Kidney tubule cell (primary cell): ENCODE results near the gene STARD6.
"Not testable (repeated sequence)": the region's sequence is repeated elsewhere in the genome, so short reads cannot be mapped to it uniquely, and the experiment has no call there.

ENCODE experiments used
- DNase-seq: peaks from one replicate; pipeline ENCODE4 v3.0.0-alpha.2; 2018; ENCODE audit warnings: low spot score

The STARD6 gene

GRCh38 chr18:54338230-54338629, 19.4 kb downstream of the STARD6 start:
- DNase-seq: no peak

GRCh38 chr18:54335638-54336173, 22.0 kb downstream of the STARD6 start:
- no peak for DNase-seq

DNA sequence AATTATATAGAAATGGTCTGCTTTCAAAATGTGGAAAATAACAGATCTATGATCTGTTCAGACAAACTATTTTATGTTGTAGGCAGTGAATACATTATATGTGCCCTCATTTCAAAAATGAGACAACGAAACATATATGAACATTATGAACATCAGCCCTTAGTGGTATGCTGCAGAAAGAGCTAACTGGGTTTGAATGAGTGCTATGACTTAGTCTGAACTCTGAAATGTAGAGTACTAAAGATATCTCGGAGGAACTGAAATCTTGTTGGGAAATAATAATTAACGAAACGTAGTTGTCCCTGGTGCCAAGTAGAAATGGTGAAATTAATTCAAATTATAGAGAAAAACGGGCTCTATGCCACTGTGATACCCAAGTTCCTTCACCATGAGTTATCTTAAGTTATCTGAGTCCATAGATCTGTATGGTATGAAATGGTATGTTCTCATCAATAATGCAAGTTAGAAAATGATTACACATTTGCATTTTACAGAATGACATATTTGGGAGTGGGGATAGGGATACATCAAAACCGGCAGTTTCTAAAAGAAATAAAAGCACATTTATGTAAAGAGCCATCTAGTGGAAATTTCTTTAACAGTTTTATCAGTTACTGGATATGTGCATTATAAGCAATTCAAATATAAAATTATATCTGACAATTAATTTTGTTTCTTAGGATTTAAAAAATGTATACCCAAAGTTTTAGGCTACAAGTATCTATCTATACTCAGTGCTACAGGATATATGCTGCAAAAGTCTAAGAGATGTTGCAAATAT, 26.7 kb downstream of the STARD6 start:
- DNase-seq: no peak

GRCh38 chr18:54329787-54330186, 27.9 kb downstream of the STARD6 start:
- no peak for DNase-seq

- no peak for DNase-seq
Measured at GRCh38 chr18:54327818-54328217, 29.8 kb downstream of the STARD6 start.

DNA sequence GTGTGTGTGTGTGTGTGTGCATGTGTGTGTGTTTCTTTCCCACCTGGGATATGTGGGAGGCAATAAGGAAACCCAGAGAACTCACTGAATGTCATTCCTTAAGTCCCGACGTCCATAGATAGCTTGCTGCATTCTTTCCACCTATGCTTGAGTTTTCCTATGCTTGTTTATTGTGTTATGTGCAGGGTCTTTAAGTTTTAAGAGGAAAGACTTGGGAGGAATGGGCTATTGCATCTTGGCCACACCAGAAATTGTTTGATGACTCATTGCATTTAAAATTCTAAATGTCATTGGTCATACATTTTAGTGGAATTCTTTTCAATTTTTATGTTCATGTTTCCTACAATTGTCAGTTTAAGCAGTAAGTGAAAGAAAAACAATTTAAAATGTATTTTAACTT, 33.7 kb downstream of the STARD6 start:
- no peak for DNase-seq

GRCh38 chr18:54323561-54323960, 34.1 kb downstream of the STARD6 start:
- no peak for DNase-seq

DNA sequence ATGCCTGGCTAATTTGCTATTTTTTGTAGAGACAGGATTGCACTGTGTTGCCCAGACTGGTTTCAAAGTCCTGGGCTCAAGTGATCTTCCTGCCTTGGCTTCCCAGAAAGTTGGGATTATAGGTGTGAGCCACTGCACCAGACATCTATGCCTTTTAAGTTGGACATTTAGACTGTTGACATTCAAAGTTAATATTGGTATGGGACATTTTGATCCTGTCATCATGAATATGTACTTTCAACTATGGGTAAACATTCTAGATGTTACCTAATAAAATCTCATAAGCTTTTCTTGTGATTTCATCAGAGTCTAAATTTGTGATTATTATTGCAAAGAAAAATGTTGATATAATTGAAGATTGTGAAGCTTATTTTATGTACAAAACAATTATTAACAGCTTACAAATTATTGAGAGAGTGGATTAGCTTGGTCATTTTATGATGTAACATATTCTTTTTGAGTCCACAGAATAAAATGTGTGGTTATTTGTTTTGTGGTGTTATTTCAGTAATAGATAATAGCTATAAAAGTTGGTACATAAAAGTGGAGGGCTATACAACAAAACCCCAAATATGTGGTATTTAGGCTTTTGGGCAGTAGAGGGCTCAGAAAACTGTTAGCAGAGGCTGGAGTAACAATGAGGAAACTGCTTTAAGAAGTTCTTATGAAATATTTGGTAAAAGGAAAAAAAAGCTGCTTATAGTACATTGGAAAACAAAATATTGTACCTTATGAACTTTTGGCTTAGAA, 41.4 kb downstream of the STARD6 start:
- no peak for DNase-seq

DNA sequence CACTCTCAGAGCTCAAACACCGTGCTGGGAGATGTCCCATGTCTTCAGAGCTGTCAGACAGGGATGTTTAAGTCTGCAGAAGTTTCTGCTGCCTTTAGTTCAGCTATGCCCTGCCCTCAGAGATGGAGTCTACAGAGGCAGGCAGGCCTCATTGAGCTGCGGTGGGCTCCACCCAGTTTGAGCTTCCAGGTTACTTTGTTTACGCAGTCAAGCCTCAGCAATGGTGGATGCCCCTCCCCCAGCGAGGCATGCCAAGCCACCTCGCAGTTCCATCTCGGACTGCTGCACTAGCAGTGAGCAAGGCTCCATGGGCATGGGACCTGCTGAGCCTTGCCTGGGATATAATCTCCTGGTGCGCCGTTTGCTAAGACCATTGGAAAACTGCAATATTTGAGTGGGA, 48.1 kb downstream of the STARD6 start:
- not testable (repeated sequence) for DNase-seq

- peak; percentile 12 for DNase-seq
Measured at GRCh38 chr18:54303408-54303807, 54.2 kb downstream of the STARD6 start.

DNA sequence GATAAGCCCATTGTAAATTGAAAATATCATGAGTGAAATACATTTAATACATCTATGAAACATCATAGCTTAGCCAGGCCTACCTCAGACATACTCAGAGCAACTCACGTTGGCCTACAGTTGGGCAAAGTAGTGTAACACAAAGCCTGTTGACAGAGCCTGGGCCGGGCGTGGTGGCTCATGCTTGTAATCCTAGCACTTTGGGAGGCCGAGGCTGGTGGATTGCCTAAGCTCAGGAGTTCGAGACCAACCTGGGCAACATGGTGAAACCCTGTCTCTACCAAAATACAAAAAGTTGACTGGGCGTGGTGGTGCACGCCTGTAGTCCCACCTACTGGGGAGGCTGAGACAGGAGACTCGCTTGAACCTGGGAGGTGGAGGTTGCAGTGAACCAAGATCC, 58.7 kb downstream of the STARD6 start:
- DNase-seq: not testable (repeated sequence)

DNA sequence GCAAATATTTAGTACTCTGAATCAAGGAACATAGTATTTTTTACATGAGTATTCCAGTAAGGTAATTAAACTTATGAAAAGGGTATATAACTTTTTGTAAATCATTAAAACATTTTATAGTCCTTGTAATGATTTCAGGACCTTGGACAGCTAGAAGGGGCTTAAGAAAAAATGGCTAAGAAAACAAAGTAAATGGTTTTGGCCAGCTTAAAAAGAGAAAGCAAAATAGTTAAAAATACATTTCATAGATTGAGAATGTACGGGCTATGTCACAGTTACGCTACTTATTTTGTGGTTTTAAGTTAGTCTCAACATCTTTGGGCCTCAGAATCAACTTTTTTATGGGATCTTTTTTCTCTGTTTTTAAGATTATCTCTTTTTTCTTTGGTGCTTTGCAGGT, 61.6 kb downstream of the STARD6 start:
- no peak for DNase-seq

- DNase-seq: no peak
Measured at GRCh38 chr18:54294274-54294673, 63.4 kb downstream of the STARD6 start.

- peak; percentile 84 for DNase-seq
Measured at GRCh38 chr18:54284981-54285785, 72.5 kb downstream of the STARD6 start.

DNA sequence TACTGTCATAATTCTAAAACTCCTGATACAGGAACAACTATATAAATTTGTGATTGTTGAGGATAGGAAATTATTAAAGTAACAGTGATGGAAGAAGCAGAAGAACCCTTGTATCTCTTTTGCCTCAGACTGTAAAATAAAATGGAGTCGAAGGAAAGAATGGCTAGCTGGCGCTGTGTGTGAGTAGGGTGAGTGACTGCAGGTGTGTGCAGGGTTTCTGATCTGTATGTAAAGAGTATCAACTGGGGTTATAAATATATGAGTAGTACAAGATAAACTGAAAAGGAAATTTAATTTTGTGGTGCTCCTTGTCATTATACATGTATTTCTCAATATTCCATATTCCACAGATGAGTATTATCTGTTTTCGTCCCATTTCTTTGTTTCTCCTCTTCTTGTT, 73.1 kb downstream of the STARD6 start:
- no peak for DNase-seq

GRCh38 chr18:54280220-54280569, 77.5 kb downstream of the STARD6 start:
- DNase-seq: no peak

GRCh38 chr18:54279477-54280219, 78.0 kb downstream of the STARD6 start:
- peak; percentile 96 for DNase-seq

DNA sequence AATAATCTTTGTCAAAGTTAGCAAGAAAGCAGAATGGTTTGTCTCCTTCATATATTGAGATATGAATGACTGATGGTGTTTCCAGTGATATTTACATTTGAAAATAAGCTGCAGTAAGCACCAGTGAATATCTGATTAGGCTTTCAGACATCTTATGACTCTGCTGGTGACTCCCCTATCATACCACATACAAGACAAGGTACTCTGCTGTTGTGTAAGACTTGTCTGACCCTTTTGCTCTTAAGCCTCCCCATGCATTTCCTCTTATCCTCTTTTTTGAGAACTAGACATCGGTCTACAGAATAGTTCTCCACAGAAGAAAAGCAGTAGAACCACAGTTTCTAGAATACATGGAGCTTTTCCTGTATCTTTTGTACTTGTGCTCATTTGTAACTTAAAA, 79.0 kb downstream of the STARD6 start:
- peak; percentile 37 for DNase-seq

DNA sequence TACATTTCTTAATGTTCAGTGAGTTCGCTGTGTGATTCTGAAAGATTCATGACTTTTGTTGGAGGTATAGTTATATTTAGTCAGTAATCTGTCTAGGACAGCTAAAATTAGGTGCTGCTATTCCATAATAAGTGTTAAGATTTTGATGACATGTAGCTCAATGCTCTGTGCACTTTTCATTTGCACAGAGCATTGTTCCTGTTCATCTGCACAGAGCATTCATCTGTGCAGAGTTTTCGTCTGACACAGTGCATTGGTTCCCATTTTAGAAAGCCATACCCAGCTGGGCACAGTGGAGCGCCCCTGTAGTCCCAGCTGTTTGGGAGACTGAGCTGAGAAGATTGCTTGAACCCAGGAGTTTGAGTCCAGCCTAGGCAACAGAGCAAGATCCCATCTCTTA, 79.8 kb downstream of the STARD6 start:
- no peak for DNase-seq
